Caco-2 (cell line): ENCODE data around the gene BTF3. TPM values are rescaled to one million over a fixed set of nuclear protein-coding genes. Genes with fewer than 3 reads are reported as not detected.

Source experiments
- BruUV-seq: library from RNA; stranded (reverse); fragments of 400-500 nt; replicated peaks from 2 replicates; lab custom pipeline; 2021; lab: Mats Ljungman, UMichigan
- CTCF ChIA-PET: fragments of 300-600 bp; sonication (Branson Sonifier 250); formaldehyde crosslinking; loops from one replicate; lab custom pipeline; 2022; ENCODE audit warnings: antibody characterized with exemption; lab: Charles Lee
- POLR2A ChIA-PET: fragments of 300-600 bp; sonication (Branson Sonifier 250); formaldehyde crosslinking; loops from one replicate; lab custom pipeline; 2022; ENCODE audit warnings: antibody characterized with exemption; lab: Charles Lee
- DNase-seq, 2 experiments: peaks; one replicate each; pipeline versions ENCODE4 v3.0.0 to v3.0.0-alpha.2; 2020 to 2022
- H3K27me3 ChIP-seq: replicated peaks from 2 replicates; pipeline ENCODE4 v1.6.0; 2011; ENCODE audit warnings: low read length; ENCODE audit not compliant: control insufficient read depth, insufficient read depth
- H3K36me3 ChIP-seq: 2 replicates; pipeline ENCODE4 v1.5.1; 2011; ENCODE audit warnings: low read length; ENCODE audit not compliant: control insufficient read depth, insufficient read depth
- H3K4me1 ChIP-seq: fragments of 250-450 bp; sonication (Bioruptor Pico); 2 replicates; pipeline ENCODE4 v1.5.1; 2020; ENCODE audit warnings: mild to moderate bottlenecking
- H3K4me3 ChIP-seq: 2 replicates; pipeline ENCODE4 v1.5.1; 2011; ENCODE audit warnings: low read depth, mild to moderate bottlenecking, control low read depth, low read length
- H3K9me3 ChIP-seq: fragments of 250-450 bp; sonication (Bioruptor Pico); 2 replicates; pipeline ENCODE4 v1.5.1; 2020; ENCODE audit warnings: mild to moderate bottlenecking, moderate library complexity
- H3K27ac Mint-ChIP-seq: one replicate; pipeline ENCODE4 v1.8.0; 2022; ENCODE audit warnings: mixed read lengths; ENCODE audit not compliant: unreplicated experiment
- H3K27me3 Mint-ChIP-seq: one replicate; pipeline ENCODE4 v1.8.0; 2022; ENCODE audit warnings: mixed read lengths; ENCODE audit not compliant: insufficient read depth, unreplicated experiment
- H3K36me3 Mint-ChIP-seq: one replicate; pipeline ENCODE4 v1.8.0; 2022; ENCODE audit warnings: mild to moderate bottlenecking, mixed read lengths; ENCODE audit not compliant: insufficient read depth, unreplicated experiment
- H3K4me1 Mint-ChIP-seq: one replicate; pipeline ENCODE4 v1.8.0; 2022; ENCODE audit warnings: low read depth, mixed read lengths; ENCODE audit not compliant: unreplicated experiment
- H3K4me3 Mint-ChIP-seq: one replicate; pipeline ENCODE4 v1.8.0; 2022; ENCODE audit warnings: mild to moderate bottlenecking, moderate library complexity, mixed read lengths; ENCODE audit not compliant: unreplicated experiment
- H3K9me3 Mint-ChIP-seq: one replicate; pipeline ENCODE4 v1.8.0; 2022; ENCODE audit warnings: mixed read lengths; ENCODE audit not compliant: unreplicated experiment
- intact Hi-C: fragments of 100-400 bp; cut with micrococcal nuclease; formaldehyde crosslinking; loops from one replicate; pipeline ENCODE4 v1.10.0; 2022; ENCODE audit not compliant: unreplicated experiment
- total RNA-seq: library from RNA; stranded (reverse); gene quantifications from 2 replicates; pipeline ENCODE4 v1.2.3, GENCODE V29; 2022
- TF ChIP-seq, protein P1 (sequence below), 2 experiments: fragments of 200-600 bp in 1 of 2; IDR thresholded peaks; 1 replicate in 1 of 2; 2 replicates in 1 of 2; pipeline versions ENCODE4 v1.5.1 to v1.8.0; 2011 to 2022; ENCODE audit warnings: antibody characterized with exemption in 1 of 2, control low read depth in 1 of 2, inconsistent platforms in 1 of 2, low read depth in 1 of 2, low read length in 1 of 2, mild to moderate bottlenecking in 1 of 2, moderate library complexity in 1 of 2; ENCODE audit not compliant: insufficient read depth in 1 of 2, severe bottlenecking in 1 of 2, unreplicated experiment in 1 of 2

Gene BTF3
- total RNA-seq, 1 experiment from 2014 or later: 653 TPM

GRCh38 chr5:73499187-73499586 lies 945 bp downstream of the BTF3 start:
- peak overlapping the region; percentile 71 for H3K4me3 ChIP-seq
- BruUV-seq: no TSS peak
- Mint-ChIP-seq H3K27ac (peak overlapping the region; percentile 98), H3K4me1 (peaks cover 15% of the 10 kb centered on the region), H3K27me3 (no peaks in the 10 kb centered on the region), H3K4me3 (peak overlapping the region; percentile 92), H3K9me3 (no peaks in the 10 kb centered on the region), H3K36me3 (peaks cover 65% of the 10 kb centered on the region)
- ChIA-PET POLR2A (interaction anchor here (0.6 to 1.6 kb wide), 2 partner anchors 11 to 499 kb away, joined by 3 to 4 read pairs; no protein-coding TSS in a partner anchor), CTCF (interaction anchor here (0.6 to 1.7 kb wide), 2 partner anchors 42 to 283 kb away, joined by 3 to 4 read pairs; no protein-coding TSS in a partner anchor)
- intact Hi-C loops: no loop called here
- H3K4me1 ChIP-seq: peaks cover 31% of the 10 kb centered on the region
- DNase-seq: no peak
- no peaks in the 10 kb centered on the region for H3K27me3 ChIP-seq
- TF ChIP-seq, protein P1, sequence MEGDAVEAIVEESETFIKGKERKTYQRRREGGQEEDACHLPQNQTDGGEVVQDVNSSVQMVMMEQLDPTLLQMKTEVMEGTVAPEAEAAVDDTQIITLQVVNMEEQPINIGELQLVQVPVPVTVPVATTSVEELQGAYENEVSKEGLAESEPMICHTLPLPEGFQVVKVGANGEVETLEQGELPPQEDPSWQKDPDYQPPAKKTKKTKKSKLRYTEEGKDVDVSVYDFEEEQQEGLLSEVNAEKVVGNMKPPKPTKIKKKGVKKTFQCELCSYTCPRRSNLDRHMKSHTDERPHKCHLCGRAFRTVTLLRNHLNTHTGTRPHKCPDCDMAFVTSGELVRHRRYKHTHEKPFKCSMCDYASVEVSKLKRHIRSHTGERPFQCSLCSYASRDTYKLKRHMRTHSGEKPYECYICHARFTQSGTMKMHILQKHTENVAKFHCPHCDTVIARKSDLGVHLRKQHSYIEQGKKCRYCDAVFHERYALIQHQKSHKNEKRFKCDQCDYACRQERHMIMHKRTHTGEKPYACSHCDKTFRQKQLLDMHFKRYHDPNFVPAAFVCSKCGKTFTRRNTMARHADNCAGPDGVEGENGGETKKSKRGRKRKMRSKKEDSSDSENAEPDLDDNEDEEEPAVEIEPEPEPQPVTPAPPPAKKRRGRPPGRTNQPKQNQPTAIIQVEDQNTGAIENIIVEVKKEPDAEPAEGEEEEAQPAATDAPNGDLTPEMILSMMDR (IDR thresholded peaks at IDR 0.05; ENCODE audit: insufficient read depth in 1 of 2, low read depth in 1 of 2, low read length in 1 of 2, severe bottlenecking in 1 of 2, unreplicated experiment in 1 of 2): no peak
- peaks cover 5% of the 10 kb centered on the region for H3K36me3 ChIP-seq
- no peaks in the 10 kb centered on the region for H3K9me3 ChIP-seq

DNA sequence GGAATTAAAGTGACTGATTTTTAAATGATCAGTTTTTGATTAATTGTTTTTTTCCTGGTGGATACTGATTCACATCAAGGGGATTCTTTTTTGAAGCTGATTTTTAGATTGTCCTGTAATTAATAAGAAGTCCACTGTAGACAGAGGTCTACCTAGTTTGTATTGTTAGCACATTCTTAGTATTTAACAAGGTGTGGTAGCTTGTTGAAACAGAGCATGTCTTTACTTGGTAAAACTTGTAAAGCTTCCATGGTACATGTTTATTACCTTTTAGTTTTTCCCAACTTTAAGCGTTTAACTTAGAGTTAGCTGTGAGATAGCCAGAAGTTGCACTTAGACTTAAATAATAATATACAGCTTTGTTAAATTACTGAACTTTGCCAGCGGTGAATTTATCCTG lies 1.5 kb downstream of the BTF3 start:
- intact Hi-C loops: no loop called here
- no TSS peak for BruUV-seq
- CTCF ChIA-PET: interaction anchor here (1.7 kb wide), 1 partner anchor 283 kb away, joined by 4 read pairs; no protein-coding TSS in a partner anchor
- Mint-ChIP-seq H3K4me3 (peak overlapping the region; percentile 92), H3K9me3 (no peaks in the 10 kb centered on the region), H3K27ac (peak overlapping the region; percentile 98), H3K36me3 (peaks cover 71% of the 10 kb centered on the region), H3K27me3 (no peaks in the 10 kb centered on the region), H3K4me1 (peaks cover 15% of the 10 kb centered on the region)
- no peaks in the 10 kb centered on the region for H3K27me3 ChIP-seq
- no peaks in the 10 kb centered on the region for H3K9me3 ChIP-seq
- H3K36me3 ChIP-seq: peaks cover 5% of the 10 kb centered on the region
- TF ChIP-seq, protein P1 (IDR thresholded peaks at IDR 0.05; ENCODE audit: insufficient read depth in 1 of 2, low read depth in 1 of 2, low read length in 1 of 2, severe bottlenecking in 1 of 2, unreplicated experiment in 1 of 2): no peak
- DNase-seq: no peak
- H3K4me3 ChIP-seq: peak overlapping the region; percentile 71
- H3K4me1 ChIP-seq: peaks cover 31% of the 10 kb centered on the region
- POLR2A ChIA-PET: no interaction called here

- ChIA-PET CTCF (no interaction called here), POLR2A (no interaction called here)
- H3K9me3 Mint-ChIP-seq: no peaks in the 10 kb centered on the region
- Histone ChIP-seq H3K36me3 (peaks cover 5% of the 10 kb centered on the region), H3K4me1 (peaks cover 25% of the 10 kb centered on the region), H3K27me3 (no peaks in the 10 kb centered on the region), H3K4me3 (no peak overlapping the region), H3K9me3 (no peaks in the 10 kb centered on the region)
- intact Hi-C loops: no loop called here
- TF ChIP-seq, protein P1 (IDR thresholded peaks at IDR 0.05; ENCODE audit: insufficient read depth in 1 of 2, low read depth in 1 of 2, low read length in 1 of 2, severe bottlenecking in 1 of 2, unreplicated experiment in 1 of 2): no peak
- H3K27me3 Mint-ChIP-seq: no peaks in the 10 kb centered on the region
- no peak for DNase-seq
- peaks cover 15% of the 10 kb centered on the region for H3K4me1 Mint-ChIP-seq
- H3K27ac Mint-ChIP-seq: no peak overlapping the region
- BruUV-seq: no TSS peak
- no peak overlapping the region for H3K4me3 Mint-ChIP-seq
- H3K36me3 Mint-ChIP-seq: peaks cover 81% of the 10 kb centered on the region
Measured at GRCh38 chr5:73501406-73501805, 3.2 kb downstream of the BTF3 start.
